HepG2 (cell line): ENCODE data around the gene TPM3. TPM values are rescaled to one million over a fixed set of nuclear protein-coding genes. Genes with fewer than 3 reads are reported as not detected.

Experiments
- ATM ChIP-seq: fragments of 450-650 bp; IDR thresholded peaks from 2 replicates; pipeline ENCODE4 v1.7.1; 2017; ENCODE audit warnings: mild to moderate bottlenecking, borderline replicate concordance
- CENPT ChIP-seq: sonication (generic); formaldehyde crosslinking; IDR thresholded peaks from 2 replicates; pipeline ENCODE4 v1.8.0; 2022; ENCODE audit warnings: low read depth, mild to moderate bottlenecking, moderate library complexity, missing genetic modification reagents
- DNMT3B ChIP-seq: conservative IDR thresholded peaks from 2 replicates; pipeline ENCODE4 v1.6.1; 2016; ENCODE audit warnings: missing biosample characterization, control low read depth
- ETV5 ChIP-seq: IDR thresholded peaks from 2 replicates; pipeline ENCODE4 v1.6.1; 2018; ENCODE audit warnings: missing biosample characterization, missing genetic modification reagents, inconsistent platforms, borderline replicate concordance
- NBN ChIP-seq: fragments of 450-650 bp; conservative IDR thresholded peaks from 2 replicates; pipeline ENCODE4 v1.6.1; 2017
- NFAT5 ChIP-seq: sonication (generic); formaldehyde crosslinking; IDR thresholded peaks from 2 replicates; pipeline ENCODE4 v1.4.0; 2020; ENCODE audit warnings: missing genetic modification reagents
- NKX3-1 ChIP-seq: sonication (generic); formaldehyde crosslinking; IDR thresholded peaks from 2 replicates; pipeline ENCODE4 v1.5.0; 2020; ENCODE audit warnings: missing genetic modification reagents
- PHF20 ChIP-seq: sonication (generic); formaldehyde crosslinking; IDR thresholded peaks from 2 replicates; pipeline ENCODE4 v1.5.0; 2020; ENCODE audit warnings: mild to moderate bottlenecking, missing genetic modification reagents
- PRDM10 ChIP-seq: sonication (generic); formaldehyde crosslinking; IDR thresholded peaks from 2 replicates; pipeline ENCODE4 v1.4.0; 2020; ENCODE audit warnings: low read depth, missing genetic modification reagents
- SAFB2 ChIP-seq: sonication (generic); formaldehyde crosslinking; IDR thresholded peaks from 2 replicates; pipeline ENCODE4 v1.5.1; 2020; ENCODE audit warnings: missing genetic modification reagents, low read depth, mild to moderate bottlenecking, borderline replicate concordance
- SETDB1 ChIP-seq: sonication (generic); formaldehyde crosslinking; IDR thresholded peaks from 2 replicates; pipeline ENCODE4 v1.5.1; 2020; ENCODE audit warnings: missing genetic modification reagents, mild to moderate bottlenecking, borderline replicate concordance
- SMYD3 ChIP-seq: sonication (generic); formaldehyde crosslinking; IDR thresholded peaks from 2 replicates; pipeline ENCODE4 v1.8.1; 2023; ENCODE audit warnings: mild to moderate bottlenecking, missing genetic modification reagents
- ZEB1 ChIP-seq: IDR thresholded peaks from 2 replicates; pipeline ENCODE4 v1.6.1; 2012; ENCODE audit warnings: mild to moderate bottlenecking, low read depth, inconsistent platforms; ENCODE audit not compliant: insufficient replicate concordance
- ZFAT ChIP-seq: sonication (generic); formaldehyde crosslinking; conservative IDR thresholded peaks from 2 replicates; pipeline ENCODE4 v1.8.1; 2023; ENCODE audit warnings: missing genetic modification reagents, inconsistent platforms
- ZNF256 ChIP-seq: sonication (generic); formaldehyde crosslinking; conservative IDR thresholded peaks from 2 replicates; pipeline ENCODE4 v1.4.0; 2020; ENCODE audit warnings: missing genetic modification reagents
- ZNF343 ChIP-seq: sonication (generic); formaldehyde crosslinking; IDR thresholded peaks from 2 replicates; pipeline ENCODE4 v1.4.0; 2020; ENCODE audit warnings: mild to moderate bottlenecking, missing genetic modification reagents
- ZNF678 ChIP-seq: sonication (generic); formaldehyde crosslinking; IDR thresholded peaks from 2 replicates; pipeline ENCODE4 v1.4.0; 2020; ENCODE audit warnings: mild to moderate bottlenecking, missing genetic modification reagents
- polyA plus RNA-seq, 8 experiments: library from polyadenylated mRNA; depleted of rRNA in 3 of 8; stranded (reverse) in 7 of 8; unstranded in 1 of 8; fragments of >200 nt; fragmentation: Illumina TruSeq in 4 of 8; extraction: Trizol in 4 of 8; gene quantifications; 2 replicates each; pipeline versions ENCODE4 v1.2.1 to v1.2.3, GENCODE V29; 2011 to 2016; ENCODE audit warnings: low read depth in 4 of 8, missing spikeins in 1 of 8, mixed read lengths in 1 of 8; ENCODE audit not compliant: insufficient read depth in 1 of 8
- total RNA-seq, 5 experiments: library from RNA; depleted of rRNA; stranded (reverse); fragments of >200 nt; fragmentation: Illumina TruSeq; extraction: Trizol; gene quantifications; 2 replicates each; pipeline ENCODE4 v1.2.3, GENCODE V29; 2016; ENCODE audit warnings: low read depth in 1 of 5
- TF ChIP-seq, protein P1 (sequence below): sonication (generic); formaldehyde crosslinking; IDR thresholded peaks from 2 replicates; pipeline ENCODE4 v1.5.1; 2020; ENCODE audit warnings: missing genetic modification reagents, mild to moderate bottlenecking, borderline replicate concordance

The TPM3 gene
- total and polyA plus RNA-seq, 2 of the 13 experiments (the other 11 are each of a cell fraction or from before 2014, with no cell fraction given) = 160 to 307 TPM

DNA sequence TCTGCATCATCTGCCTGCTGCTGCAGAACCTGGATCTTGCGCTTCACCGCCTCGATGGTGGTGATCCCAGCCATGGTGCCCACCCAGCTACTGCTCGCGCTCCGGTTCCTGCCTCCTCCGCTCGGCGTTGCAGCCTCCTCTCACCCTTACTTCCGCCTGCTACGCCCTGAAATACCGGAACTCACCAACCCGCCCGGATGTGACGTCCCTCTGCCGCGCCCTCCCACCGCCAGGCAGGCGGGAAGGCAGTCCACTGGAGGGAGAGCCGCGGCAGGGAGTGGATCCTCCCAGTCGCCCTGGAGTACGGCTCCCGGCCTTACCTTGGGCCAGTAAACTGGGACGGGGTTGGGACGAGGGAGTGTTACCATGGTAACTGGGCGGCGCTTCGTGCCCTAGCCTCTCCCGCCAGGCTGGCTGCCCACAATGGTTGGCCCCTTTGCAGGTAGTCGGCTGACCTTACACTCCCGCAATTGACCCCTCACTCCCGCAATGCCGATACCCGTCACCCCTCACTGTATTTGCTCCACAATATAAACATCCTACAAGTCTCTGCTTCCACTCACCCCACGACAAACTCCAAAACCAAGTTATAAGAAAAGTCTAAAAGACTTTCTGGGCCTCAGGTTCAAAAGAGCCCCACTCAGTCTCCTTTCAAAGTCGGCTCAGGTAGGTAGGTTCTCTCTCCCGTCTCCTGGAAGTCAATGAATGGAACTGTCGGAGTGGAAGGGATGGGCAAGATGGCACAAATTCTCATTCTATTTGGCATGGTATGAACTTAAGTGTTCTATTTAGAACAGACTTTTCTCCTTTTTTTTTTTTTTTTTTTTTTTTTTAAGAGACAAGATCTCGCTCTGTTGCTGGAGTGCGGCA, 8.6 kb downstream of the TPM3 start (continued):
- no peak for TF ChIP-seq ATM
- no peak for TF ChIP-seq NBN
- TF ChIP-seq ZNF343 (CRISPR knock-in tag) = no peak
- no peak for TF ChIP-seq ZNF678 (CRISPR knock-in tag)
- TF ChIP-seq ZEB1 = no peak
- no peak; the same call in 1 of the 2 replicates for TF ChIP-seq SAFB2
- TF ChIP-seq NKX3-1 (CRISPR knock-in tag) = peak; percentile 76
- no peak for TF ChIP-seq NFAT5 (CRISPR knock-in tag)
- TF ChIP-seq, protein P1, sequence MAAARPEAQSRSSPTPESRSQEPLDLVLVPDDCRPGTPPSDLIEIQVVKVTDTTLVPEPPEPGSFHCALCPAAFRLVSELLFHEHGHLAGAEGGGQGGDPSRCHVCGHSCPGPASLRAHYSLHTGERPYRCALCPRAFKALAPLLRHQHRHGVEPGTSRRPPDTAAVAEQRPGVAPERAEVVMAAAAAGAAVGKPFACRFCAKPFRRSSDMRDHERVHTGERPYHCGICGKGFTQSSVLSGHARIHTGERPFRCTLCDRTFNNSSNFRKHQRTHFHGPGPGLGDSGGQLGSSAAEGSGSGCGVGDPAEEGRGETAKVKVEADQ (CRISPR knock-in tag) = peak; percentile 99
- no peak; the same call in 1 of the 2 replicates for TF ChIP-seq DNMT3B (CRISPR knock-in tag)
- peak; percentile 89 for TF ChIP-seq ETV5
- TF ChIP-seq ZFAT = no peak
- no peak for TF ChIP-seq ZNF256 (CRISPR knock-in tag)
- peak; percentile 22; the same call in 1 of the 2 replicates for TF ChIP-seq SMYD3 (CRISPR knock-in tag)
- TF ChIP-seq CENPT = peak; percentile 67; the same call in 1 of the 2 replicates
- TF ChIP-seq PHF20 (CRISPR knock-in tag) = peak; percentile 91
- peak; percentile 95 for TF ChIP-seq PRDM10
- no peak for TF ChIP-seq SETDB1
